ENCODE data around the gene ZFYVE19.

ZFYVE19 gene

GRCh38 chr15:40832903-40833302, 26.0 kb downstream of the ZFYVE19 start:
- no peak for TF ChIP-seq CTCF (IDR thresholded peaks at IDR 0.05; ENCODE audit: control insufficient read depth, insufficient read depth, low read depth, low read length, missing control alignments)
- H3K4me3 ChIP-seq (ENCODE audit: control insufficient read depth, low read depth, low read length): no peak overlapping the region
- no peak for DNase-seq (ENCODE audit: low read depth)

GRCh38 chr15:40836020-40836419, 29.1 kb downstream of the ZFYVE19 start:
- DNase-seq (ENCODE audit: low read depth): no peak
- H3K4me3 ChIP-seq (ENCODE audit: control insufficient read depth, low read depth, low read length): no peak overlapping the region
- TF ChIP-seq CTCF (IDR thresholded peaks at IDR 0.05; ENCODE audit: control insufficient read depth, insufficient read depth, low read depth, low read length, missing control alignments): no peak

- TF ChIP-seq CTCF (IDR thresholded peaks at IDR 0.05; ENCODE audit: control insufficient read depth, insufficient read depth, low read depth, low read length, missing control alignments): no peak
- no peak overlapping the region for H3K4me3 ChIP-seq (ENCODE audit: control insufficient read depth, low read depth, low read length)
- DNase-seq (ENCODE audit: low read depth): no peak
These were observed 31.9 kb downstream of the ZFYVE19 start for GRCh38 chr15:40838756-40839155.

- no peak for TF ChIP-seq CTCF (IDR thresholded peaks at IDR 0.05; ENCODE audit: control insufficient read depth, insufficient read depth, low read depth, low read length, missing control alignments)
- no peak for DNase-seq (ENCODE audit: low read depth)
- no peak overlapping the region for H3K4me3 ChIP-seq (ENCODE audit: control insufficient read depth, low read depth, low read length)
These were observed 34.9 kb downstream of the ZFYVE19 start for GRCh38 chr15:40841741-40842140.

- DNase-seq (ENCODE audit: low read depth): no peak
- TF ChIP-seq CTCF (IDR thresholded peaks at IDR 0.05; ENCODE audit: control insufficient read depth, insufficient read depth, low read depth, low read length, missing control alignments): no peak
- H3K4me3 ChIP-seq (ENCODE audit: control insufficient read depth, low read depth, low read length): no peak overlapping the region
These were observed 36.5 kb downstream of the ZFYVE19 start for GRCh38 chr15:40843261-40843884.

- TF ChIP-seq CTCF (IDR thresholded peaks at IDR 0.05; ENCODE audit: control insufficient read depth, insufficient read depth, low read depth, low read length, missing control alignments): no peak
- DNase-seq (ENCODE audit: low read depth): no peak
- H3K4me3 ChIP-seq (ENCODE audit: control insufficient read depth, low read depth, low read length): peak within 1 kb of the TSS; percentile 31
These were observed 37.2 kb downstream of the ZFYVE19 start, which contains the start of gene SPINT1 for GRCh38 chr15:40843885-40844695. Gene SPINT1 (plus strand): TSS chr15:40844048. CDS start chr15:40844555, 507 bp downstream.

Data from AG09309 (cell line).